GM23248 (cell line): ENCODE data around the gene RAB24. TPM values are rescaled to one million over a fixed set of nuclear protein-coding genes. Genes with fewer than 3 reads are reported as not detected.

Source experiments
- DNase-seq: peaks from one replicate; pipeline ENCODE4 v3.0.0-alpha.2; 2015
- H2AFZ ChIP-seq: fragments of 200-600 bp; sonication (generic); 2 replicates; pipeline ENCODE4 v1.6.1; 2016; ENCODE audit warnings: antibody characterized with exemption
- H3F3A ChIP-seq: fragments of 200-600 bp; sonication (generic); 2 replicates; pipeline ENCODE4 v1.6.1; 2016; ENCODE audit warnings: mild to moderate bottlenecking, antibody characterized with exemption, mixed run types; ENCODE audit not compliant: insufficient read depth
- H3K27ac ChIP-seq: fragments of 200-600 bp; sonication (generic); 2 replicates; pipeline ENCODE4 v1.5.1; 2016; ENCODE audit warnings: mild to moderate bottlenecking
- H3K27me3 ChIP-seq: fragments of 200-600 bp; sonication (generic); replicated peaks from 2 replicates; pipeline ENCODE4 v1.6.1; 2016; ENCODE audit warnings: mild to moderate bottlenecking; ENCODE audit not compliant: insufficient read depth
- H3K36me3 ChIP-seq: fragments of 200-600 bp; sonication (generic); 2 replicates; pipeline ENCODE4 v1.6.1; 2016; ENCODE audit warnings: low read depth, mild to moderate bottlenecking
- H3K4me1 ChIP-seq: fragments of 200-600 bp; sonication (generic); 2 replicates; pipeline ENCODE4 v1.6.1; 2016; ENCODE audit warnings: mild to moderate bottlenecking; ENCODE audit not compliant: insufficient read depth
- H3K4me2 ChIP-seq: fragments of 200-600 bp; sonication (generic); one replicate; pipeline ENCODE4 v1.6.1; 2016; ENCODE audit warnings: mild to moderate bottlenecking; ENCODE audit not compliant: unreplicated experiment
- H3K4me3 ChIP-seq: fragments of 200-600 bp; sonication (generic); 2 replicates; pipeline ENCODE4 v1.5.1; 2016; ENCODE audit warnings: mild to moderate bottlenecking
- H3K79me2 ChIP-seq: fragments of 200-600 bp; sonication (generic); 2 replicates; pipeline ENCODE4 v1.6.1; 2016; ENCODE audit warnings: mild to moderate bottlenecking; ENCODE audit not compliant: insufficient read depth
- H3K9ac ChIP-seq: fragments of 200-600 bp; sonication (generic); 2 replicates; pipeline ENCODE4 v1.6.1; 2016; ENCODE audit warnings: mild to moderate bottlenecking
- H3K9me2 ChIP-seq: fragments of 200-600 bp; sonication (generic); 2 replicates; pipeline ENCODE4 v1.6.1; 2016; ENCODE audit warnings: mixed run types, mild to moderate bottlenecking, moderate library complexity; ENCODE audit not compliant: insufficient read depth
- H3K9me3 ChIP-seq: fragments of 200-600 bp; sonication (generic); one replicate; pipeline ENCODE4 v1.6.1; 2017; ENCODE audit warnings: low read depth
- H4K20me1 ChIP-seq: fragments of 200-600 bp; sonication (generic); 2 replicates; pipeline ENCODE4 v1.6.0; 2016; ENCODE audit not compliant: insufficient read depth
- EZH2 ChIP-seq: fragments of 200-600 bp; sonication (generic); IDR thresholded peaks from 2 replicates; pipeline ENCODE4 v1.6.1; 2018; ENCODE audit warnings: antibody characterized with exemption, mild to moderate bottlenecking; ENCODE audit not compliant: insufficient read depth, poor library complexity, severe bottlenecking
- EZH2phosphoT487 ChIP-seq: fragments of 200-600 bp; sonication (generic); IDR thresholded peaks from 2 replicates; pipeline ENCODE4 v1.6.1; 2018; ENCODE audit warnings: antibody characterized with exemption, moderate library complexity, mild to moderate bottlenecking, low read depth; ENCODE audit not compliant: insufficient read depth
- WGBS, 2 experiments: methylation state at CpG; one replicate each; pipeline ENCODE4 v1.1.6; 2015 to 2017; ENCODE audit warnings: low lambda C conversion rate in 2 of 2, low coverage in 1 of 2; ENCODE audit errors: missing lambda C conversion rate in 2 of 2; 5-methylcytosine and 5-hydroxymethylcytosine counted together
- in situ Hi-C: fragments of 300-500 bp; cut with MboI; formaldehyde crosslinking; loops from 2 replicates; pipeline ENCODE4 v1.15.0; 2020
- polyA plus RNA-seq: library from polyadenylated mRNA; unstranded; fragments of >200 nt; fragmentation: Nextera tagmentation; extraction: Ambion mirVana; gene quantifications from 2 replicates; pipeline ENCODE4 v1.2.1, GENCODE V29; 2016
- total RNA-seq: library from RNA; depleted of rRNA; stranded (reverse); fragments of >200 nt; shearing (Covaris generic); gene quantifications from 2 replicates; pipeline ENCODE4 v1.2.3, GENCODE V29; 2014

Gene RAB24
- total and polyA plus RNA-seq, 2 experiments from 2014 or later: 28.9 to 31.5 TPM

DNA sequence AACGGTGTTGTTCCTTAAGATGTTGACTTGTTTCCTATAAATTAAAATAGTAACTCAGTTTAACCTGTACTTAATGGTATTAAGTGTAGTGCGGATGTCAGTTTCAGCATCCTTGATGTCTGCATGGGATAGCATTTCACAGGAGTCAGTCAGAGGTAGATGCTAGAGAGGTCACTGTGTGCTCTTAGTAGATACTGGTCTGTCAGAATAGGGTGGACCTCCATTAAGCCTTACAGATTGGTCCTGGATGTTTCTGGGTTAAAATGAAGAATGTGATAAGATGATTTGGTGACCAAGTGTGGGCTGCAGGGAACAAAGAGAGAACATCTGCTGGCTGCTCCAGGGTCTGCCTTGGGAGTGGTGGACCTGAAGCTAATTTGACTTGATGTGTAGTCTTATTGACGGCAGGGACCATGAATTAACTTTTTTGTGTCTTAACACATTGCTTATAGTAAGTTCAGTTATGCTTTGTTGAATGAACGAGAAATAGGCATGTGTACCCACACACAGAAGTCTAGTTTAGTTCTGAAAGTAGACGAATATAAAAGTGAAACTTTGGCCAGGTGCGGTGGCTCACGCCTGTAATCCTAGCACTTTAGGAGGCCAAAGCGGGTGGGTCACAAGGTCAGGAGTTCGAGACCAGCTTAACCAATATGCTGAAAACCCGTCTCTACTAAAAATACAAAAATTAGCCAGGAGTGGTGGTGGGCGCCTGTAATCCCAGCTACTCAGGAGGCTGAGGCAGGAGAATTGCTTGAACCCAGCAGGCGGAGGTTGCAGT lies 12.5 kb downstream of the RAB24 start:
- Histone ChIP-seq H2AFZ (no peak overlapping the region), H3F3A (no peaks in the 10 kb centered on the region), H3K4me1 (no peaks in the 10 kb centered on the region), H3K79me2 (no peaks in the 10 kb centered on the region), H3K4me2 (no peak overlapping the region), H3K27ac (no peak overlapping the region), H3K9me2 (no peaks in the 10 kb centered on the region), H3K9me3 (no peaks in the 10 kb centered on the region), H3K36me3 (peaks cover 53% of the 10 kb centered on the region), H3K9ac (no peak overlapping the region), H4K20me1 (no peaks in the 10 kb centered on the region), H3K27me3 (no peaks in the 10 kb centered on the region), H3K4me3 (no peak overlapping the region)
- in situ Hi-C loops: no loop called here
- 94 to 95% methylated on average over 12 of the region's 12 CpGs for WGBS, 2 experiments
- no peak for DNase-seq
- TF ChIP-seq EZH2phosphoT487 (no peak), EZH2 (no peak)

DNA sequence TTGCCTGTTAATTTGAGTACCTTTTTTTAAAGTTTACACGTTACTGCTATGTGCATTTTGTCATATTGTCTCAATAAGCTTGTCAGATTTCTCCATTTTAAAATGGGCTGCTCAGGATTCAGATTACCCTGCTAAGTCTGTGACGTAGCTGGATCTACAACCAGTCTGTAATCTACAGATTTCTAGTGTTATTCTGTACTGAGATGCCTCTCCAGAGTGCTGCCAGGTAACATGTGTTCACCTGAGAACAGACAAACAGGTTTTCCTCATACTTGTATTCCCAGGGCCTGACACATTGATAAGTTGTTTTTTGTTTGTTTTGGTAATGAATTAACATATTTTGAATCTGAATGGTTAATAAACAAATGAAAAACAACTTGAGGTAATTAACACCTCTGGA lies 15.3 kb downstream of the RAB24 start:
- Histone ChIP-seq H3K4me3 (no peak overlapping the region), H3K9me2 (no peaks in the 10 kb centered on the region), H3K9me3 (no peaks in the 10 kb centered on the region), H3K79me2 (no peaks in the 10 kb centered on the region), H3K9ac (no peak overlapping the region), H3F3A (no peaks in the 10 kb centered on the region), H3K4me2 (no peak overlapping the region), H3K27ac (no peak overlapping the region), H3K36me3 (peaks cover 56% of the 10 kb centered on the region), H3K4me1 (no peaks in the 10 kb centered on the region), H3K27me3 (no peaks in the 10 kb centered on the region), H2AFZ (no peak overlapping the region), H4K20me1 (no peaks in the 10 kb centered on the region)
- DNase-seq: no peak
- TF ChIP-seq EZH2phosphoT487 (no peak), EZH2 (no peak)
- in situ Hi-C loops: no loop called here
- 96 to 97% methylated on average over 2 of the region's 2 CpGs for WGBS, 2 experiments

DNA sequence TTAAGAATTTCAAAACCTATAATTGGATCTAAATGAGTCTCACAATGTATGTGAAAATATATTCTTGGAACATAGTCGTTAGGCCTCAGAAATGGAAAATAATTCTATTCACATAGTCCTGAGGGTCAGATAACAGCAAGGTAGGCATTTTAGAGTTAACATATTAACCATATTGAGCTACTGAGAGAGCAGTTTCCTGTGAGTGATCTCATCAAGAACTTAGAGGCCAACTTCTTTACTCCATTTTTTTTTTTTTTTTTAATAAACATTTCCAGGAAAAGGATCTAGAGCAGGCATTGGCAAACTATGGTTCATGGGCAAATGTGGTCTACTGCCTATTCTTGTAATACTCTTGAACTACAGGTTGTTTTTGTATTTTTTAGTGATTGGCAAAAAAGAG lies 26.6 kb downstream of the RAB24 start:
- peak; percentile 9 for DNase-seq
- in situ Hi-C loops: no loop called here
- Histone ChIP-seq H3K36me3 (peaks cover 57% of the 10 kb centered on the region), H4K20me1 (no peaks in the 10 kb centered on the region), H3K4me3 (no peak overlapping the region), H2AFZ (no peak overlapping the region), H3K9me3 (no peaks in the 10 kb centered on the region), H3K9ac (no peak overlapping the region), H3K79me2 (no peaks in the 10 kb centered on the region), H3F3A (peaks cover 13% of the 10 kb centered on the region; the same call in 1 of the 2 replicates), H3K9me2 (no peaks in the 10 kb centered on the region), H3K27me3 (no peaks in the 10 kb centered on the region), H3K4me1 (no peaks in the 10 kb centered on the region), H3K27ac (no peak overlapping the region), H3K4me2 (no peak overlapping the region)
- 86 to 96% methylated on average over 1 of the region's 1 CpG for WGBS, 2 experiments
- TF ChIP-seq EZH2: no peak
- no peak for TF ChIP-seq EZH2phosphoT487

DNA sequence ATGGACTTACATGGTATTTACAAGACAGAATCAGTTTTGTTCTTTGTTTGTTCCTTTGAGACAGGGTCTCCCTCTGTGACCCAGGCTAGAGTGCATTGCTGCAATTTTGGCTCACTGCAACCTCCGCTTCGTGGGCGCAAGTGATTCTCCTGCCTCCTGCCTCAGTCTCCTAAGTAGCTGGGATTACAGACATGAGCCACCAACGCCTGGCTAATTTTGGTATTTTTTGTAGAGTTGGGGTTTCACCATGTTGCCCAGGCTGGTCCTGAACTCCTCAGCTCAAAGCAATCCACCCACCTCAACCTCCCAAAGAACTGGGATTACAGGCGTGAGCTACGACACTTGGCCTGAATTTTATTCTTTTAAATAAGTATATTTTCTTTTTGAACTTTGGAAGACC lies 27.6 kb downstream of the RAB24 start:
- no peak overlapping the region for H3K27ac ChIP-seq
- H3K36me3 ChIP-seq: peaks cover 54% of the 10 kb centered on the region
- no peak for DNase-seq
- H3K9ac ChIP-seq: no peak overlapping the region
- H3K4me3 ChIP-seq: no peak overlapping the region
- H3K9me2 ChIP-seq: no peaks in the 10 kb centered on the region
- WGBS, 2 experiments: 87 to 90% methylated on average over 6 of the region's 6 CpGs
- H2AFZ ChIP-seq: no peak overlapping the region
- no peak overlapping the region for H3K4me2 ChIP-seq
- no peaks in the 10 kb centered on the region for H3K27me3 ChIP-seq
- no peaks in the 10 kb centered on the region for H3K79me2 ChIP-seq
- peaks cover 13% of the 10 kb centered on the region for H3F3A ChIP-seq
- H3K4me1 ChIP-seq: no peaks in the 10 kb centered on the region
- H4K20me1 ChIP-seq: no peaks in the 10 kb centered on the region
- H3K9me3 ChIP-seq: no peaks in the 10 kb centered on the region
- no peak for TF ChIP-seq EZH2
- no peak for TF ChIP-seq EZH2phosphoT487
- in situ Hi-C loops: no loop called here
